NCI-H1930 (cell line): ENCODE measurements around the gene ARHGAP23.

Source experiments
- DNase-seq, 2 experiments: peaks; one replicate each; lab custom pipeline; 2025; lab: John Stamatoyannopoulos, UW

The ARHGAP23 gene

GRCh38 chr17:38442548-38442947 lies 14.3 kb downstream of the ARHGAP23 start:
- DNase-seq: no peak

- DNase-seq: no peak
Observed at GRCh38 chr17:38443356-38444031, 15.2 kb downstream of the ARHGAP23 start.

GRCh38 chr17:38444151-38444550 lies 15.9 kb downstream of the ARHGAP23 start:
- peak; percentile 48 to 64 for DNase-seq

- no peak for DNase-seq
Observed at GRCh38 chr17:38447502-38448085, 19.3 kb downstream of the ARHGAP23 start.

- DNase-seq: no peak
Observed at GRCh38 chr17:38448208-38448771, 20.0 kb downstream of the ARHGAP23 start.

- DNase-seq: no peak
Observed at GRCh38 chr17:38449364-38449763, 21.1 kb downstream of the ARHGAP23 start.

GRCh38 chr17:38450557-38451029 lies 22.3 kb downstream of the ARHGAP23 start:
- DNase-seq: no peak

- no peak for DNase-seq
Observed at GRCh38 chr17:38451030-38451839, 23.0 kb downstream of the ARHGAP23 start.

- no peak for DNase-seq
Observed at GRCh38 chr17:38451840-38452529, 23.7 kb downstream of the ARHGAP23 start.

GRCh38 chr17:38452719-38453118 lies 24.5 kb downstream of the ARHGAP23 start:
- DNase-seq: no peak

GRCh38 chr17:38453951-38454421 lies 25.7 kb downstream of the ARHGAP23 start:
- DNase-seq: no peak

- DNase-seq: no peak
Observed at GRCh38 chr17:38454532-38454931, 26.3 kb downstream of the ARHGAP23 start.

- DNase-seq: no peak
Observed at GRCh38 chr17:38455288-38455915, 27.1 kb downstream of the ARHGAP23 start.

- no peak for DNase-seq
Observed at GRCh38 chr17:38456031-38456815, 28.0 kb downstream of the ARHGAP23 start.

GRCh38 chr17:38457577-38458371 lies 29.5 kb downstream of the ARHGAP23 start:
- no peak for DNase-seq

GRCh38 chr17:38458521-38458920 lies 30.3 kb downstream of the ARHGAP23 start:
- no peak for DNase-seq

- DNase-seq: no peak
Observed at GRCh38 chr17:38459567-38459966, 31.3 kb downstream of the ARHGAP23 start.

- DNase-seq: no peak
Observed at GRCh38 chr17:38460082-38460715, 31.9 kb downstream of the ARHGAP23 start.
